HepG2 (cell line): ENCODE data around the gene S100A6. TPM values are rescaled to one million over a fixed set of nuclear protein-coding genes. Genes with fewer than 3 reads are reported as not detected.

Experiments
- FOSL1 ChIP-seq: sonication (generic); formaldehyde crosslinking; IDR thresholded peaks from 2 replicates; pipeline ENCODE4 v1.9.0; 2021; ENCODE audit warnings: missing genetic modification reagents, borderline replicate concordance
- GATAD2A ChIP-seq: IDR thresholded peaks from 2 replicates; pipeline ENCODE4 v1.6.1; 2016
- JUN ChIP-seq: sonication (generic); formaldehyde crosslinking; IDR thresholded peaks from 2 replicates; pipeline ENCODE4 v1.4.0; 2020; ENCODE audit warnings: mild to moderate bottlenecking, missing genetic modification reagents
- PHF21A ChIP-seq: sonication (generic); formaldehyde crosslinking; IDR thresholded peaks from 2 replicates; pipeline ENCODE4 v1.5.0; 2020; ENCODE audit warnings: mild to moderate bottlenecking, missing genetic modification reagents
- ZFP91 ChIP-seq: sonication (generic); formaldehyde crosslinking; IDR thresholded peaks from 2 replicates; pipeline ENCODE4 v1.9.0; 2022; ENCODE audit warnings: missing genetic modification reagents, mild to moderate bottlenecking, borderline replicate concordance
- ZNF230 ChIP-seq: sonication (generic); formaldehyde crosslinking; IDR thresholded peaks from 2 replicates; pipeline ENCODE4 v1.4.0; 2020; ENCODE audit warnings: mild to moderate bottlenecking, missing genetic modification reagents
- ZNF281 ChIP-seq: sonication (generic); formaldehyde crosslinking; IDR thresholded peaks from 2 replicates; pipeline ENCODE4 v1.4.0; 2020; ENCODE audit warnings: missing genetic modification reagents, borderline replicate concordance
- ZNF687 ChIP-seq: sonication (generic); formaldehyde crosslinking; IDR thresholded peaks from 2 replicates; pipeline ENCODE4 v1.5.1; 2020; ENCODE audit warnings: mild to moderate bottlenecking, missing genetic modification reagents, moderate library complexity
- polyA plus RNA-seq, 8 experiments: library from polyadenylated mRNA; depleted of rRNA in 3 of 8; stranded (reverse) in 7 of 8; unstranded in 1 of 8; fragments of >200 nt; fragmentation: Illumina TruSeq in 4 of 8; extraction: Trizol in 4 of 8; gene quantifications; 2 replicates each; pipeline versions ENCODE4 v1.2.1 to v1.2.3, GENCODE V29; 2011 to 2016; ENCODE audit warnings: low read depth in 4 of 8, missing spikeins in 1 of 8, mixed read lengths in 1 of 8; ENCODE audit not compliant: insufficient read depth in 1 of 8
- total RNA-seq, 5 experiments: library from RNA; depleted of rRNA; stranded (reverse); fragments of >200 nt; fragmentation: Illumina TruSeq; extraction: Trizol; gene quantifications; 2 replicates each; pipeline ENCODE4 v1.2.3, GENCODE V29; 2016; ENCODE audit warnings: low read depth in 1 of 5
- TF ChIP-seq, protein P1 (sequence below): sonication (generic); formaldehyde crosslinking; conservative IDR thresholded peaks from 2 replicates; pipeline ENCODE4 v1.4.0; 2020; ENCODE audit warnings: mild to moderate bottlenecking, missing genetic modification reagents, moderate library complexity

Gene S100A6
- total and polyA plus RNA-seq, 2 of the 13 experiments (the other 11 are each of a cell fraction or from before 2014, with no cell fraction given) = 72.9 to 85.0 TPM

DNA sequence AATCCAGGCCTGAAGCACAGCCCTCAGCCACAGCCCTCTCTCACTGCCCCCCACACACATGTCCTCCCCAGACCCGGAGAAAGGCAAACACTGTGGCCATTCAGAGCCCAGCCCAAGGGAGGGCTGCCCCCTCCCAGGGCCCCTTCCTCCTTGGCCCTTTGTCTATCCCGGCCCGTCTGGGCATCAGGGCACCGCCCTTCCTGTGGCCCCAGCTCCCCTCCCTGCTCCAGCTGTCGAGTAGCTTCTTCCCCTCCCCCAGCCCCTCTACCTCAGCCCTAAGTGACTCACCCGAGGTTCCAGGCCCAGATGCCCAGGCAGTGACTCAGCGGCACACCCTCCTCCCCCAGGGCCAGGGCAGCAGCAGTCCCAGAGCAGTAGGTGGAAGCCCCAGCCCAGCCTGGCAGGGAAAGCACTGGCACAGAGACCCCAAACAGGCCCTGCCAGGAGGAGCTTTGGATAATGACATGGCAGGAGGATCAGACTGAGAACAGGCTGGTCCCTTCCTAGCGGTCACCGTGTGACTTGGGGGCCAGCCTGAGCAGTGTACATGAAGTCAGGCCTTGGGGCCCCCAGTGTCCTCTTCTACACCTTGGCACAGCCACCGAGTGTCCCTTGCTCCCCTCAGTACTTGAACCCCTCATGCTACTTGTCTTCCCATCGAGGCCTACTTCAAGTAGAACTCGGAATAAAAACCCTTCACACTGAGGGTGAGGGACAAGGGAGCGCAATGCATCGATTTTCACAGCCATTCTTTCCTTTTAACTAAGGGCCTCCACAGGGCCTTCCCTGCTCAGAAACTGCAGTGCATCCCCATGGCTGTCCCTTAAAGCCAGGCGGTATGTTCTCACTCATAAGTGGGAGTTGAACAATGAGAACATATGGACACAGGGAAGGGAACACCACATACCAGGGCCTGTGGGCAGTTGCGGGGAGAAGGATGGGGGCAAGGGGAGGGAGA, 30.9 kb upstream of the S100A6 start (continued):
- TF ChIP-seq ZNF281 (CRISPR knock-in tag) (peak; percentile 94), PHF21A (peak; percentile 15; the same call in 1 of the 2 replicates), FOSL1 (CRISPR knock-in tag) (peak; percentile 91), ZFP91 (CRISPR knock-in tag) (peak; percentile 56; the same call in 1 of the 2 replicates), GATAD2A (CRISPR knock-in tag) (peak; percentile 76), ZNF230 (0 out of 2 replicates have a peak, but pooled peaks have one; percentile 42), JUN (CRISPR knock-in tag) (peak; percentile 98), ZNF687 (CRISPR knock-in tag) (peak; percentile 78)
- TF ChIP-seq, protein P1, sequence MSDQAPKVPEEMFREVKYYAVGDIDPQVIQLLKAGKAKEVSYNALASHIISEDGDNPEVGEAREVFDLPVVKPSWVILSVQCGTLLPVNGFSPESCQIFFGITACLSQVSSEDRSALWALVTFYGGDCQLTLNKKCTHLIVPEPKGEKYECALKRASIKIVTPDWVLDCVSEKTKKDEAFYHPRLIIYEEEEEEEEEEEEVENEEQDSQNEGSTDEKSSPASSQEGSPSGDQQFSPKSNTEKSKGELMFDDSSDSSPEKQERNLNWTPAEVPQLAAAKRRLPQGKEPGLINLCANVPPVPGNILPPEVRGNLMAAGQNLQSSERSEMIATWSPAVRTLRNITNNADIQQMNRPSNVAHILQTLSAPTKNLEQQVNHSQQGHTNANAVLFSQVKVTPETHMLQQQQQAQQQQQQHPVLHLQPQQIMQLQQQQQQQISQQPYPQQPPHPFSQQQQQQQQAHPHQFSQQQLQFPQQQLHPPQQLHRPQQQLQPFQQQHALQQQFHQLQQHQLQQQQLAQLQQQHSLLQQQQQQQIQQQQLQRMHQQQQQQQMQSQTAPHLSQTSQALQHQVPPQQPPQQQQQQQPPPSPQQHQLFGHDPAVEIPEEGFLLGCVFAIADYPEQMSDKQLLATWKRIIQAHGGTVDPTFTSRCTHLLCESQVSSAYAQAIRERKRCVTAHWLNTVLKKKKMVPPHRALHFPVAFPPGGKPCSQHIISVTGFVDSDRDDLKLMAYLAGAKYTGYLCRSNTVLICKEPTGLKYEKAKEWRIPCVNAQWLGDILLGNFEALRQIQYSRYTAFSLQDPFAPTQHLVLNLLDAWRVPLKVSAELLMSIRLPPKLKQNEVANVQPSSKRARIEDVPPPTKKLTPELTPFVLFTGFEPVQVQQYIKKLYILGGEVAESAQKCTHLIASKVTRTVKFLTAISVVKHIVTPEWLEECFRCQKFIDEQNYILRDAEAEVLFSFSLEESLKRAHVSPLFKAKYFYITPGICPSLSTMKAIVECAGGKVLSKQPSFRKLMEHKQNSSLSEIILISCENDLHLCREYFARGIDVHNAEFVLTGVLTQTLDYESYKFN (CRISPR knock-in tag) = peak; percentile 61
